ENCODE results near the gene MVB12B. TPM values are rescaled to one million over a fixed set of nuclear protein-coding genes. Genes with fewer than 3 reads are reported as not detected.

Gene MVB12B
- total RNA-seq, 2 donors from 2014 or later: 9.8 to 15.8 TPM

- intact Hi-C loops (cut with DNase I): no loop called here
- Histone ChIP-seq H3K27ac (no peak overlapping the region), H3K4me3 (no peak overlapping the region), H3K4me1 (no peaks in the 10 kb centered on the region), H3K27me3 (no peaks in the 10 kb centered on the region), H3K9ac (ENCODE audit: low read depth in 2 of 2, low read length in 2 of 2) (no peak overlapping the region), H3K9me3 (no peaks in the 10 kb centered on the region), H3K36me3 (no peaks in the 10 kb centered on the region)
- TF ChIP-seq CTCF (IDR thresholded peaks at IDR 0.05): no peak
- no peak for DNase-seq
Measured at GRCh38 chr9:126546036-126546435, 219.4 kb downstream of the MVB12B start.

GRCh38 chr9:126548312-126548711, 221.7 kb downstream of the MVB12B start:
- no peak for TF ChIP-seq CTCF (IDR thresholded peaks at IDR 0.05)
- Histone ChIP-seq H3K27ac (no peak overlapping the region), H3K4me1 (no peaks in the 10 kb centered on the region), H3K9me3 (no peaks in the 10 kb centered on the region), H3K36me3 (no peaks in the 10 kb centered on the region), H3K9ac (ENCODE audit: low read depth in 2 of 2, low read length in 2 of 2) (no peak overlapping the region), H3K27me3 (no peaks in the 10 kb centered on the region), H3K4me3 (no peak overlapping the region)
- intact Hi-C loops (cut with DNase I): no loop called here
- no peak for DNase-seq

- no peak for TF ChIP-seq CTCF (IDR thresholded peaks at IDR 0.05)
- no peak overlapping the region for H3K27ac ChIP-seq
- DNase-seq: no peak
- no peaks in the 10 kb centered on the region for H3K9me3 ChIP-seq
- intact Hi-C loops (cut with DNase I): no loop called here
- no peaks in the 10 kb centered on the region for H3K4me1 ChIP-seq
- H3K4me3 ChIP-seq: no peak overlapping the region
- H3K27me3 ChIP-seq: no peaks in the 10 kb centered on the region
- H3K36me3 ChIP-seq: no peaks in the 10 kb centered on the region
- H3K9ac ChIP-seq (ENCODE audit: low read depth in 2 of 2, low read length in 2 of 2): no peak overlapping the region
Measured at GRCh38 chr9:126549246-126550006, 222.8 kb downstream of the MVB12B start.

GRCh38 chr9:126550891-126551351, 224.3 kb downstream of the MVB12B start:
- Histone ChIP-seq H3K27me3 (no peaks in the 10 kb centered on the region), H3K36me3 (no peaks in the 10 kb centered on the region), H3K4me1 (no peaks in the 10 kb centered on the region), H3K9ac (ENCODE audit: low read depth in 2 of 2, low read length in 2 of 2) (no peak overlapping the region), H3K4me3 (no peak overlapping the region), H3K9me3 (no peaks in the 10 kb centered on the region), H3K27ac (no peak overlapping the region)
- DNase-seq: no peak
- no peak for TF ChIP-seq CTCF (IDR thresholded peaks at IDR 0.05)
- intact Hi-C loops (cut with DNase I): no loop called here

GRCh38 chr9:126551812-126552211, 225.2 kb downstream of the MVB12B start:
- Histone ChIP-seq H3K4me3 (no peak overlapping the region), H3K27ac (no peak overlapping the region), H3K27me3 (no peaks in the 10 kb centered on the region), H3K9ac (ENCODE audit: low read depth in 2 of 2, low read length in 2 of 2) (no peak overlapping the region), H3K36me3 (no peaks in the 10 kb centered on the region), H3K4me1 (no peaks in the 10 kb centered on the region), H3K9me3 (no peaks in the 10 kb centered on the region)
- TF ChIP-seq CTCF (IDR thresholded peaks at IDR 0.05): no peak
- intact Hi-C loops (cut with DNase I): no loop called here
- no peak for DNase-seq
